Muscle layer of duodenum (tissue), 2 donors: Measurements from ENCODE around the gene STK32A.

Experiments used
- H3K27ac ChIP-seq: one replicate; pipeline ENCODE4 v1.7.0; 2013; ENCODE audit warnings: mild to moderate bottlenecking, low read length
- H3K27me3 ChIP-seq: one replicate; pipeline ENCODE4 v1.7.0; 2013; ENCODE audit warnings: low read depth, mild to moderate bottlenecking, control low read depth, low read length
- H3K36me3 ChIP-seq, 2 donors: one replicate each; pipeline ENCODE4 v1.7.0; 2013; ENCODE audit warnings: low read length in 2 of 2, control low read depth in 1 of 2, mild to moderate bottlenecking in 1 of 2; ENCODE audit not compliant: insufficient read depth in 2 of 2, control insufficient read depth in 1 of 2
- H3K4me1 ChIP-seq, 2 donors: one replicate each; pipeline ENCODE4 v1.7.0; 2013; ENCODE audit warnings: low read length in 2 of 2, mild to moderate bottlenecking in 2 of 2, control low read depth in 1 of 2, moderate library complexity in 1 of 2; ENCODE audit not compliant: insufficient read depth in 2 of 2, control insufficient read depth in 1 of 2
- H3K4me3 ChIP-seq, 2 donors: one replicate each; pipeline ENCODE4 v1.7.0; 2013; ENCODE audit warnings: low read length in 2 of 2, low read depth in 1 of 2, mild to moderate bottlenecking in 1 of 2
- H3K9me3 ChIP-seq, 2 donors: one replicate each; pipeline ENCODE4 v1.7.0; 2013; ENCODE audit warnings: low read length in 2 of 2, control low read depth in 1 of 2, mild to moderate bottlenecking in 1 of 2; ENCODE audit not compliant: control insufficient read depth in 1 of 2
- donor health status: healthy.

The STK32A gene

GRCh38 chr5:147234825-147235635 is at the start of gene STK32A:
Gene STK32A (plus strand): TSS chr5:147235026. CDS start chr5:147239635, 4,609 bp downstream.
- H3K27me3 ChIP-seq = no peaks in the 10 kb centered on the region
- H3K4me1 ChIP-seq = peaks cover 4 to 7% of the 10 kb centered on the region in 2 donors
- H3K27ac ChIP-seq = no peak within 1 kb of the TSS
- peak within 1 kb of the TSS; percentile 49 to 64 for H3K4me3 ChIP-seq
- no peaks in the 10 kb centered on the region for H3K9me3 ChIP-seq
- H3K36me3 ChIP-seq = no peaks in the 10 kb centered on the region

GRCh38 chr5:147187099-147187540 is 47.7 kb upstream of the STK32A start:
- H3K36me3 ChIP-seq = no peaks in the 10 kb centered on the region
- no peaks in the 10 kb centered on the region for H3K27me3 ChIP-seq
- no peak overlapping the region for H3K27ac ChIP-seq

GRCh38 chr5:147188200-147189108 is 46.4 kb upstream of the STK32A start:
- H3K36me3 ChIP-seq = no peaks in the 10 kb centered on the region
- no peak overlapping the region for H3K27ac ChIP-seq
- peaks cover 0 to 2% of the 10 kb centered on the region in 2 donors for H3K9me3 ChIP-seq
- H3K4me1 ChIP-seq = no peaks in the 10 kb centered on the region
- H3K4me3 ChIP-seq = peak overlapping the region; percentile 21 to 44
- H3K27me3 ChIP-seq = no peaks in the 10 kb centered on the region

More at GRCh38 chr5:147187099-147187540, 47.7 kb upstream of the STK32A start:
- Histone ChIP-seq H3K4me3 (no peak overlapping the region), H3K9me3 (peaks cover 0 to 2% of the 10 kb centered on the region in 2 donors), H3K4me1 (no peaks in the 10 kb centered on the region)

- Histone ChIP-seq H3K9me3 (peaks cover 0 to 2% of the 10 kb centered on the region in 2 donors), H3K36me3 (no peaks in the 10 kb centered on the region), H3K4me3 (no peak overlapping the region), H3K27ac (no peak overlapping the region), H3K27me3 (no peaks in the 10 kb centered on the region), H3K4me1 (no peaks in the 10 kb centered on the region)
Observed at GRCh38 chr5:147189109-147189424, 45.8 kb upstream of the STK32A start.

- H3K27ac ChIP-seq = no peak overlapping the region
- H3K27me3 ChIP-seq = no peaks in the 10 kb centered on the region
- no peaks in the 10 kb centered on the region for H3K36me3 ChIP-seq
- no peaks in the 10 kb centered on the region for H3K4me1 ChIP-seq
- H3K4me3 ChIP-seq = no peak overlapping the region
- peaks cover 0 to 1% of the 10 kb centered on the region in 2 donors for H3K9me3 ChIP-seq
Observed at GRCh38 chr5:147190331-147190730, 44.5 kb upstream of the STK32A start.

- Histone ChIP-seq H3K36me3 (no peaks in the 10 kb centered on the region), H3K9me3 (no peaks in the 10 kb centered on the region), H3K4me3 (no peak overlapping the region), H3K27ac (no peak overlapping the region), H3K4me1 (no peaks in the 10 kb centered on the region), H3K27me3 (no peaks in the 10 kb centered on the region)
Observed at GRCh38 chr5:147193123-147193522, 41.7 kb upstream of the STK32A start.

- no peaks in the 10 kb centered on the region for H3K4me1 ChIP-seq
- H3K9me3 ChIP-seq = peaks cover 0 to 3% of the 10 kb centered on the region in 2 donors
- H3K36me3 ChIP-seq = no peaks in the 10 kb centered on the region
- H3K27me3 ChIP-seq = no peaks in the 10 kb centered on the region
- H3K4me3 ChIP-seq = no peak overlapping the region
- H3K27ac ChIP-seq = no peak overlapping the region
Observed at GRCh38 chr5:147200004-147200403, 34.8 kb upstream of the STK32A start.

- Histone ChIP-seq H3K27me3 (no peaks in the 10 kb centered on the region), H3K9me3 (peaks cover 0 to 3% of the 10 kb centered on the region in 2 donors), H3K36me3 (no peaks in the 10 kb centered on the region), H3K27ac (no peak overlapping the region), H3K4me1 (no peaks in the 10 kb centered on the region), H3K4me3 (no peak overlapping the region)
Observed at GRCh38 chr5:147203213-147203612, 31.6 kb upstream of the STK32A start.

GRCh38 chr5:147204576-147204975 is 30.2 kb upstream of the STK32A start:
- Histone ChIP-seq H3K27me3 (no peaks in the 10 kb centered on the region), H3K27ac (no peak overlapping the region), H3K9me3 (peaks cover 0 to 3% of the 10 kb centered on the region in 2 donors), H3K4me3 (no peak overlapping the region), H3K36me3 (no peaks in the 10 kb centered on the region), H3K4me1 (no peaks in the 10 kb centered on the region)

GRCh38 chr5:147208134-147208533 is 26.7 kb upstream of the STK32A start:
- Histone ChIP-seq H3K27ac (no peak overlapping the region), H3K4me3 (no peak overlapping the region), H3K36me3 (no peaks in the 10 kb centered on the region), H3K9me3 (peaks cover 0 to 3% of the 10 kb centered on the region in 2 donors), H3K4me1 (no peaks in the 10 kb centered on the region), H3K27me3 (no peaks in the 10 kb centered on the region)

- Histone ChIP-seq H3K27me3 (no peaks in the 10 kb centered on the region), H3K36me3 (no peaks in the 10 kb centered on the region), H3K4me1 (no peaks in the 10 kb centered on the region), H3K4me3 (no peak overlapping the region), H3K27ac (no peak overlapping the region), H3K9me3 (no peaks in the 10 kb centered on the region)
Observed at GRCh38 chr5:147216552-147217154, 18.2 kb upstream of the STK32A start.
